ENCODE measurements around the gene KBTBD3.

KBTBD3 gene

GRCh38 chr11:106086850-106087249 lies 9.7 kb upstream of the KBTBD3 start:
- Histone ChIP-seq H3K4me2 (ENCODE audit: low read length) (no peak overlapping the region), H3K4me3 (ENCODE audit: low read length) (no peak overlapping the region), H3K27me3 (ENCODE audit: control insufficient read depth, insufficient read depth, low read length) (no peaks in the 10 kb centered on the region), H3K4me1 (ENCODE audit: control insufficient read depth, insufficient read depth, low read length) (peaks cover 15% of the 10 kb centered on the region), H3K36me3 (ENCODE audit: insufficient read depth, low read length) (peaks cover 27% of the 10 kb centered on the region), H3K9me3 (replicated peaks; ENCODE audit: low read length) (no peaks in the 10 kb centered on the region), H3K9ac (ENCODE audit: low read depth, low read length) (no peak overlapping the region)

- Histone ChIP-seq H3K27me3 (ENCODE audit: control insufficient read depth, insufficient read depth, low read length) (no peaks in the 10 kb centered on the region), H3K9ac (ENCODE audit: low read depth, low read length) (no peak overlapping the region), H3K9me3 (replicated peaks; ENCODE audit: low read length) (no peaks in the 10 kb centered on the region), H3K36me3 (ENCODE audit: insufficient read depth, low read length) (peaks cover 25% of the 10 kb centered on the region), H3K4me2 (ENCODE audit: low read length) (no peak overlapping the region), H3K4me3 (ENCODE audit: low read length) (no peak overlapping the region), H3K4me1 (ENCODE audit: control insufficient read depth, insufficient read depth, low read length) (peaks cover 15% of the 10 kb centered on the region)
Observed at GRCh38 chr11:106086135-106086534, 9.0 kb upstream of the KBTBD3 start.

- Histone ChIP-seq H3K4me2 (ENCODE audit: low read length) (no peak overlapping the region), H3K4me1 (ENCODE audit: control insufficient read depth, insufficient read depth, low read length) (peaks cover 7% of the 10 kb centered on the region), H3K9ac (ENCODE audit: low read depth, low read length) (no peak overlapping the region), H3K4me3 (ENCODE audit: low read length) (no peak overlapping the region), H3K36me3 (ENCODE audit: insufficient read depth, low read length) (peaks cover 34% of the 10 kb centered on the region), H3K27me3 (ENCODE audit: control insufficient read depth, insufficient read depth, low read length) (no peaks in the 10 kb centered on the region), H3K9me3 (replicated peaks; ENCODE audit: low read length) (no peaks in the 10 kb centered on the region)
Observed at GRCh38 chr11:106082096-106082495, 4.9 kb upstream of the KBTBD3 start.

DNA sequence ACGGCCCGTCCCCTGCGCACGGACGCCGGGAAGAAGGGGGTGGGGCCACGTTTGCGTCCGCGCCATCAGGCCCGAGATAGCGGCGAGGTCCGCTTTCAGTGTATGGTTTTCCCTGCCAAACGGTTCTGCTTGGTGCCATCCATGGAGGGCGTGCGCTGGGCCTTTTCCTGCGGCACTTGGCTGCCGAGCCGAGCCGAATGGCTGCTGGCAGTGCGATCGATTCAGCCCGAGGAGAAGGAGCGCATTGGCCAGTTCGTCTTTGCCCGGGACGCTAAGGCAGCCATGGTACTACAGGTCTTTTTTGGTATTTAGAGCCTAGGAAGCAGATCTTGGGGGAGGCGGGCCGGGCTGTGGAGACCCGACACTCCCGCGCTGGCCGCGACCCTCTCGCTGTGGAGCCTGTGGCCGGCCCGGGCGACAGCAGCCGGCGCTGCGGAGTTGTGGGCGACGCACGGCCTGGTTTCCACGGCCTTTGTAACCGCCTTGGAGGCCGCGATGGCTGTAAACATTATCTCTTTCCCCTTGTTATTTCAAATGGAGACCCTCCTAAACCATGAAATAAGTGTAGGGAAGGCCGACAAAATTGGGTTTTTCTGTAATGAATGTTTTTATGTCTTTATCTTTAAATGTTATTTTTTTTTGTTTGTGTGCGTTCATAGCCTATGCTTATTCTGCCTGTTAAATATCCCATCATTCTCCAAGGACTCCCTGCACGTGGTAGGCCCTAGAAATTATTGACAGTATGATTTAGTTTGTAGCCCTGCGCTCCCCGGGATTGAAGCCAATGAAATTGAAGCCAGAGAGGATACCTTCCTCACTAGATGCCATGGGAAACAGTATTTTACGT lies 685 bp upstream of the KBTBD3 start, which contains the start of gene AASDHPPT:
Gene AASDHPPT (plus strand): TSS at position 54 of the 847 bp plus-strand sequence. CDS start 49 bp downstream, at position 103.
- H3K4me2 ChIP-seq (ENCODE audit: low read length): peak within 1 kb of the TSS; percentile 93
- no peaks in the 10 kb centered on the region for H3K9me3 ChIP-seq (replicated peaks; ENCODE audit: low read length)
- H3K4me3 ChIP-seq (ENCODE audit: low read length): peak within 1 kb of the TSS; percentile 89
- H3K36me3 ChIP-seq (ENCODE audit: insufficient read depth, low read length): peaks cover 22% of the 10 kb centered on the region
- H3K9ac ChIP-seq (ENCODE audit: low read depth, low read length): peak within 1 kb of the TSS; percentile 95
- peaks cover 3% of the 10 kb centered on the region for H3K4me1 ChIP-seq (ENCODE audit: control insufficient read depth, insufficient read depth, low read length)
- no peaks in the 10 kb centered on the region for H3K27me3 ChIP-seq (ENCODE audit: control insufficient read depth, insufficient read depth, low read length)

DNA sequence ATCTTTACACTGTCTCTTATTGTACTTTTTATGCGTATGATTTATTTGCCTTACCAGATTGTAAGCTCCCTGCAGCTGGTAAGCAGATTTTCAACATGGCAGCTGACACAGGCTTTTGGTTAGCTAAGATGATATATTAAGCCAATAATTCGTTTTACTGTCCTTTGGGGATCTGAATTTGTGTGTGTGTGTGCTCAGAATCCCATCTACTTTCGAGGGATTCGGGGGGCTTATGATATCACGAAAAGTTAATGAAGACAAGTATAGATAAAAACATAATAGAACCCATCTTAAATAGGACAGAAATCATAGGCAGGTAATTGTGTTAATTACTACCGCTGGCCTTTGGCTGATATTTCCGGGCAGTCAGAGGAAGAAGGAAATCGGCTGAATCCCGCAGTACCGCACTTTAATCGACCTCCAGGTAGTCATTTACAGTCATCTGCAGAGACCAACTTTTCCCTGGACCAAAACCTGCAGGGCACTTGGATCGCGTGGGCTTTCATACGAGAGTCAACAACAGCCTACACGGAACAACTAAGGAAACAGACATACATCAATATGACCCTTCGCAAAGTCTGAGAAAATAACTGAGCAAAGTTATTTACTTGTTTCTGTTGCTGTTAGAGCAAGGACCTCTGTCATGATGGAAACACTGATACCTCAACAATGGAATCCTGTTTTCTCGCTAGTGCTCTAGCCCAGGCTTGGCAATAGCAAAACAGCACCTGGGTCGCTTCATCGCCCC lies 802 bp downstream of the KBTBD3 start:
- Histone ChIP-seq H3K4me3 (ENCODE audit: low read length) (peak overlapping the region; percentile 89), H3K9me3 (replicated peaks; ENCODE audit: low read length) (no peaks in the 10 kb centered on the region), H3K36me3 (ENCODE audit: insufficient read depth, low read length) (peaks cover 19% of the 10 kb centered on the region), H3K9ac (ENCODE audit: low read depth, low read length) (peak overlapping the region; percentile 64), H3K4me2 (ENCODE audit: low read length) (peak overlapping the region; percentile 93), H3K4me1 (ENCODE audit: control insufficient read depth, insufficient read depth, low read length) (peaks cover 3% of the 10 kb centered on the region), H3K27me3 (ENCODE audit: control insufficient read depth, insufficient read depth, low read length) (no peaks in the 10 kb centered on the region)

DNA sequence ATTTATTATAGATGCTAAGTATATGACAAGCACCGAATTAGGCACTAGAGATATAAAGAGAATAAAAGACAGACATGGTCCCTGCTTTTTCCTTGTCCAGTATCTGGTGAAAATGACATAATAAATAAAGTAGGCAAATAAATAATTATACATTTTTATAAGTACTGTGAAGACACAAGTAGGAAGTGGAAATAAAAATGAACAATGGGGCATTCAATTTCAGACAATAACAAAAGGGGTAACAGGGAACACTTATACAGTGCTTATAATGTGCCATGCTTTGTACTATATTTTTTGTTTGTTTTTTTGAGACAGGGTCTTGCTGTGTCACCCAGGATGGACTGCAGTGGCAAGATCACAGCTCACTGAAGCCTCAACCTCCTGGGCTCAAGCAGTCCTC lies 4.3 kb downstream of the KBTBD3 start:
- no peak overlapping the region for H3K4me2 ChIP-seq (ENCODE audit: low read length)
- H3K9ac ChIP-seq (ENCODE audit: low read depth, low read length): no peak overlapping the region
- H3K36me3 ChIP-seq (ENCODE audit: insufficient read depth, low read length): no peaks in the 10 kb centered on the region
- H3K9me3 ChIP-seq (replicated peaks; ENCODE audit: low read length): no peaks in the 10 kb centered on the region
- H3K27me3 ChIP-seq (ENCODE audit: control insufficient read depth, insufficient read depth, low read length): no peaks in the 10 kb centered on the region
- H3K4me1 ChIP-seq (ENCODE audit: control insufficient read depth, insufficient read depth, low read length): peaks cover 3% of the 10 kb centered on the region
- H3K4me3 ChIP-seq (ENCODE audit: low read length): no peak overlapping the region

DNA sequence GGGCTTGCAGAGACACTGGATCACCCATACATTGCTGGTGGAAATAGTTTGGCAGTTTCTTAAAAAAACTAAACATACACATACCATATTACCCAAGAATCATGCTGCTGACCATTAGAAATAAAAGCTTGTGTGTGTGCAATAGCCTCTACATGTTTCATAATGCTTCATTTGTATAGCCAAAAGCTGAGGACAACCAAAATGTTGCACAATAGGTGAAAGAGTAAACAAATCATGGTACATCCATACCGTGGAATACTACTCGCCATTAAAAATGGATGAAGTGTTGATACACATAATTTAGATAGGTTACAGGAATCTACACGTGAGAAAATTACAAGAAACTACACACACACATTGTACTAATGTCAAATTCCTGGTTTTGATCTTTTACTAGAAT lies 6.5 kb downstream of the KBTBD3 start:
- H3K9ac ChIP-seq (ENCODE audit: low read depth, low read length): no peak overlapping the region
- H3K27me3 ChIP-seq (ENCODE audit: control insufficient read depth, insufficient read depth, low read length): no peaks in the 10 kb centered on the region
- no peaks in the 10 kb centered on the region for H3K36me3 ChIP-seq (ENCODE audit: insufficient read depth, low read length)
- no peaks in the 10 kb centered on the region for H3K4me1 ChIP-seq (ENCODE audit: control insufficient read depth, insufficient read depth, low read length)
- H3K4me2 ChIP-seq (ENCODE audit: low read length): no peak overlapping the region
- H3K4me3 ChIP-seq (ENCODE audit: low read length): no peak overlapping the region
- H3K9me3 ChIP-seq (replicated peaks; ENCODE audit: low read length): no peaks in the 10 kb centered on the region

- H3K4me2 ChIP-seq (ENCODE audit: low read length): no peak overlapping the region
Observed at GRCh38 chr11:106063009-106063408, 14.1 kb downstream of the KBTBD3 start.

GRCh38 chr11:106061954-106062949 lies 14.9 kb downstream of the KBTBD3 start:
- H3K27me3 ChIP-seq (ENCODE audit: control insufficient read depth, insufficient read depth, low read length): no peaks in the 10 kb centered on the region
- H3K4me3 ChIP-seq (ENCODE audit: low read length): no peak overlapping the region
- no peak overlapping the region for H3K4me2 ChIP-seq (ENCODE audit: low read length)
- no peaks in the 10 kb centered on the region for H3K4me1 ChIP-seq (ENCODE audit: control insufficient read depth, insufficient read depth, low read length)
- no peaks in the 10 kb centered on the region for H3K36me3 ChIP-seq (ENCODE audit: insufficient read depth, low read length)
- no peak overlapping the region for H3K9ac ChIP-seq (ENCODE audit: low read depth, low read length)
- H3K9me3 ChIP-seq (replicated peaks; ENCODE audit: low read length): no peaks in the 10 kb centered on the region

More at GRCh38 chr11:106063009-106063408, 14.1 kb downstream of the KBTBD3 start:
- Histone ChIP-seq H3K9me3 (replicated peaks; ENCODE audit: low read length) (no peaks in the 10 kb centered on the region), H3K36me3 (ENCODE audit: insufficient read depth, low read length) (no peaks in the 10 kb centered on the region), H3K4me1 (ENCODE audit: control insufficient read depth, insufficient read depth, low read length) (no peaks in the 10 kb centered on the region), H3K9ac (ENCODE audit: low read depth, low read length) (no peak overlapping the region), H3K4me3 (ENCODE audit: low read length) (no peak overlapping the region), H3K27me3 (ENCODE audit: control insufficient read depth, insufficient read depth, low read length) (no peaks in the 10 kb centered on the region)

DNA sequence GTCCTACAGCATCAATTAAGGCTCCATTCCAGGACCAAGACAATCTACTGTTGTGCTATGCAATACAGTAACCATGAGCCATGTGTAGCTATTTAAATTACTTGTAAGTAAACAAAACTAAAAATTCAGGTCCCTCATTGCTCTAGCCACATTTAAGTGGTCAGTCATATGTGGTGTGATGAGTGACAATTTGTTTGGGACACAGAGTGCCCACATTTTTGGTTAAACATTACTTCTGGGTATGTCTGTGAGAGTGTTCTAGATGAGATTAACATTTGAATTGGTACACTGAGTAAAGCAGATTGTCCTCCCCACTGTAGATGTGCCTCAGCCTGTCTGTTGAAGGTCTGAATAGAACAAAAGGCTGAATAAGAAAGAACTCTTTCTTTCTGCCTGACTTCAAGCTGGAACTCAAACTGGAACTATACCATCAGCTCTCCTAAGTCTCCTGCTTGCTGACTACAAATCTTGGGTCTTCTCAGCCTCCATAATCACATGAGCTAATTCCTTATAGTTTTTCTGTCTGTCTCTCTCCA lies 15.8 kb downstream of the KBTBD3 start:
- Histone ChIP-seq H3K9me3 (replicated peaks; ENCODE audit: low read length) (no peaks in the 10 kb centered on the region), H3K4me2 (ENCODE audit: low read length) (no peak overlapping the region), H3K9ac (ENCODE audit: low read depth, low read length) (no peak overlapping the region), H3K4me3 (ENCODE audit: low read length) (no peak overlapping the region), H3K36me3 (ENCODE audit: insufficient read depth, low read length) (no peaks in the 10 kb centered on the region), H3K4me1 (ENCODE audit: control insufficient read depth, insufficient read depth, low read length) (no peaks in the 10 kb centered on the region), H3K27me3 (ENCODE audit: control insufficient read depth, insufficient read depth, low read length) (no peaks in the 10 kb centered on the region)
